Urothelium cell line (cell line): ENCODE data around the gene CCDC116.
"Not testable (repeated sequence)": the region's sequence is repeated elsewhere in the genome, so short reads cannot be mapped to it uniquely, and the experiment has no call there.

Experiments used
- DNase-seq: peaks from one replicate; pipeline ENCODE4 v3.0.0; 2011; ENCODE audit warnings: low spot score, mixed read lengths
- FAIRE-seq: peaks from 2 replicates; lab custom pipeline; 2011; peaks lifted over from hg19 to GRCh38; lab: Jason Lieb, UNC

CCDC116 gene

GRCh38 chr22:21632237-21632895 is at the start of gene CCDC116:
CCDC116 (plus strand) TSS chr22:21632760; CDS start chr22:21633182, 422 bp downstream.
- FAIRE-seq, result no peak
- no peak for DNase-seq

DNA sequence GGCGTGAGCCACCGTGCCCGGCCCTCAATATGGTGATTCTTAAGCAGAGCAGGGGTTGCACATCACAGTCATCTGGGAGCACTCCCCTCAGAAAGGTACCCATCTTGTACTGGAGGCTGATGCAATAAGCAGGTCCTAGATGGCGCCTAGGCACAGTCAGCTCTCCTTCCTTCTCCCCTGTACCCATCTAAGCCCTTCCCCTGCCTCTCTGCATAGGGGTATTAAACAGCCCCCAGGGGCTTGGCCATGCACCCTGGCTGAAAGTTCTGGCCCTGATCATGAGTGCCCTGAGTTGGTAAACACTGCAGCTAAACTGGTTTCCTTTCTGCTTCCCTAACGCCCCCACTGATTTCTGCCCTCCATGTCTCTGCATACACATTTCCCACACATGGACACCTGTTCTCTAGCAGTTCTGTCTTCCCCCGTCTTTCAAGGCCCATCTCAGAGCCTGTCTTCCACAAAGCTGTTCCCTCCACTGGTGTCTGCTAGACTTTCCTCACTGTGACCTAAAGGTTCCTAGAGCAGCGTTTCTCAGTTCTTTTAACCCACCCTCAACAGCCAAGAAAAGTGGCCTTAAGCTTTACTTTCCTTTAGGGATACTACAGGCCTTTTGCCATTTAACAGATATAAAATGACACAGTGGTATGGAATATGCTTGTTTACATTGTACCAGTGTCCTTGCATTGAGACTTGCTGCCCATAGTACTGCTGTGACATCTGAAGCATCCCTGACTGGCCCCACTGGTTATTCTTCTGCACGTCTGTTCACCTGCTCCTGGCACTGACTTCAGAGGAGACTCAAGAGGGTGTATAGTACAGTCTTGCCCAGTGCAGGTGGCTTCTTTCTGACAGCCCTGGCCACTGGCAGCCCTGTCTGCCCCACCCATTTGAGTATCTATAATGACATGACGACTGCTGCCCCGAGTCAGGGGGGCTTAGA is 49.5 kb upstream of the CCDC116 start:
- no peak for DNase-seq
- no peak for FAIRE-seq

- DNase-seq (no peak), FAIRE-seq (no peak)
These were observed 47.2 kb upstream of the CCDC116 start for GRCh38 chr22:21585389-21585788.

DNA sequence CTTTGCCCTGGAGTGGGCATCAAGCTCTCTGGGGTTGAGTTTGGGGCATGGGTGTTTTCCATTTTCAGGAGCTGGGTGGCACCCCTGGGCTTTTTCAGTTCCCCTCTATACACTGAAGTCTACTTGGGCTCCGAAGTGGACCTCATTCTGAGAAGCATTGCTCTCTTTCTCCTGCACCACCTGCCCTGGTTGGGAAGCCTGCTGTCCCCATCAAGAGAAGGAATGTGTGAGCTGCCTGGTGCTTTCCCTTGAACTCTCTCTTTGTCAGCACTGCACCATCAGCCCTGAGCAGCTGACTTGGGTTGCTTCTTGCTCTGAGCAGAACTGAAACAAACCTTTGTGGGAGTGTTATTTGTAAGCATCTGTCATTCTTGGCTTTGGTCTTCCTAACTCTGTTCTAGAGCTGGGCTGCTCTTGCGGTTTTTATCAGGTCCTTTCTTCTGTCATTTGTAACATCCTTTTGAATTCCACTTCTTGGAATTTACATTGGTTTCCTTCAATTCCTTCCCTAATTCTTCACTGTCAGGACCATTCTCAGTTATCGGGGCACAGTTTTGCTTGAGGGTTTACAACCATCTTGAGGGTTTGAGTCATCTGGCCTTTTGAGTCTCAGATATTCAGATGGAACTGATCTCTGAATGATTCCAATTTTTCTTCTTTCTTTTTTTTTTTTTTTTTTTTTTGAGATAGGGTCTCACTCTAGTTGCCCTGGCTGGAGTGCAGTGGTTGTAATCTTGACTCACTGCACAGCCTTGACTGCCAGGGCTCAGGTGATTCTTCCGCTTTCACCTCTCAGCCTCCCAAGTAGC is 44.6 kb upstream of the CCDC116 start:
- FAIRE-seq (no peak), DNase-seq (no peak)

GRCh38 chr22:21589396-21589795 is 43.2 kb upstream of the CCDC116 start:
- FAIRE-seq (no peak), DNase-seq (no peak)

DNA sequence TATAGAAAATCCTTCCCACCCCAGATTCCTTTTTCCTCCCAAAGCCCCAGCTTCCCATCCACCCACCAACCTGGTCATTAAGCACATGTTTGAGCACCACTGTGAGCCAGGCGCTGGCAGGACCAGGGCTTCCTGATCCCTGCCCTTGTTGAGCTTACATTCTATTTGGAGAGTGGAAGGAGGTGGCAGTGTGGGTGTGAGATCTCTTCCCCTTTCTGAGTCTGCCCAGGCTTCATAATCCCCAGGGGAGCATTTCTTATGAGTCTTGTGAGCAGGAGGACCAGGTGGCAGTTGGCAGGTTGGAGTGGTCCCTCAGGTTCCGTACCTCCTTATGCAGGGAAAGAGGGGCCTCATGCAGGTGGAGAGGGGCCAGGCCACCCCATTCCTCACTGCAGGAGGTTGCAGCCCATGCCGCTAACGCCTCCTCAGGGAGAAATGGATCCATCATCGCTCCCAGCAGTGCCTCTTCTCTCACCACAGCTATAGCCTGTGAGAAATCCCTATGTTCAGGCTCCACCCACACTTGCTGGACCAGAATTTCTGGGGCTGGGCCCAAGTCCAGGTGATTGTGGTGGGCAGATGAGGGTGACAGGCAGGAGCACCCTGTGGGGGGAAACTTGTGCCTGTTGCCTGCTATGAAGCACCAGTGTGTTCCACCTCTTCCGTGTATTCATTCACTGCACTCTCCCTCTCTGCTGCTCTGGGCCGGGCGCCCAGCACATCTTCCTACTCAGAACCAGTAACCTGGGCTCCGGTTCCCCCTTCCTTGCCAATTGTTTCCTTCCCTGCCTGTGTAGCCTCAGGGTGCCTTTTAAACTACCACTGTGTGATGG is 41.5 kb upstream of the CCDC116 start:
- no peak for DNase-seq
- no peak for FAIRE-seq

GRCh38 chr22:21591695-21592094 is 40.9 kb upstream of the CCDC116 start:
- DNase-seq, result no peak
- FAIRE-seq, result no peak

- FAIRE-seq, result no peak
These were observed 40.1 kb upstream of the CCDC116 start for GRCh38 chr22:21592422-21592821.

GRCh38 chr22:21593406-21594232 is 38.9 kb upstream of the CCDC116 start:
- DNase-seq (no peak), FAIRE-seq (no peak)

More at GRCh38 chr22:21592422-21592821, 40.1 kb upstream of the CCDC116 start:
- DNase-seq, result no peak

- no peak for FAIRE-seq
- no peak for DNase-seq
These were observed 37.6 kb upstream of the CCDC116 start for GRCh38 chr22:21594865-21595452.

DNA sequence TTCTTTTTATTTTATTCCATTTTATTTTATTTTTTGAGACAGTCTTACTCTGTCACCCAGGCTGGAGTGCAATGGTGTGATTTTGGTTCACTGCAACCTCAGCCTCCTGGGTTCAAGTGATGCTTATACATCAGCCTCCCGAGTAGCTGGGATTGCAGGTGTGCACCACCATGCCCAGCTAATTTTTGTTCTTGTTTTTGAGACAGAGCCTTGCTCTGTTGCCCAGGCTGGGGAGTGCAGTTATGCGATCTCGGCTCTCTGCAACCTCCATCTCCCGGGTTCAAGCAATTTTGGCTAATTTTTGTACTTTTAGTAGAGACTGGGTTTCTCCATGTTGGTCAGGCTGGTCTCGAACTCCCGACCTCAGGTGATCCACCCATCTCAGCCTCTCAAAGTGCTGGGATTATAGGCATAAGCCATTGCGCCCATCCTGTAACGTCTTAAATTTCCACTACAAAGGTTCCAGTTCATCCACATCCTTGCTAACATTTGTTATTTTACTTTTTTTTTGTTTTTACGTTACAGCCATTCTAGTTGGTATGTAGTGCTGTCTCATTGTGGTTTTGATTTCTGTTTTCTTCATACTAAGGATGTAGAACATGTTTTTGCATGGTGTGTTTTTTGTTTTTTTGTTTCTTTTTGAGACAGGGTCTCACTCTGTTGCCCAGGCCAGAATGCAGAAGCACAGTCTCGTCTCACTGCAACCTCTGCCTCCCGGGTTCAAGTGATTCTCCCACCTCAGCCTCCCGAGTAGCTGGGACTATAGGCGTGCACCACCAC is 36.0 kb upstream of the CCDC116 start:
- FAIRE-seq, DNase-seq: not testable (repeated sequence)

GRCh38 chr22:21598302-21598701 is 34.3 kb upstream of the CCDC116 start:
- no peak for FAIRE-seq
- no peak for DNase-seq

- DNase-seq (no peak), FAIRE-seq (no peak)
These were observed 33.3 kb upstream of the CCDC116 start for GRCh38 chr22:21599053-21599893.

DNA sequence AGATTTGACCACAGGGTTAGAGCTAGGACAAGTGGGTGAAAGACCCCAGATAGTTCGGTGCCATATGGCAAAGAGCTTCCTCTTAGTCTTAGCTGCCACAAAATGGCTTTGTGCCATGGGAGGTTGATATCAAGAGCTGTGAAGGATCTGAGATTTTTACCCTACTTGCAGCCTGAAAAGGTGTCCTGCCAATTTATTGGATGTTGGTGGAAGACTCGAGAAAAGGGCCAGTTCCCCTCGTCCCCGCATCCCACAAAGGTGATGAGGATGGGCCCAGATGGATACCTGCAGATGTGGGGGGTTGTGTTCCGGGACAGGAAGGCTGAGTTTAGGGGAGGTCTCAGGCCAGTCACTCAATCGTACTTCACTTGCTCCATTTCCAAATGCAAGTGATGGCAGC is 30.0 kb upstream of the CCDC116 start:
- no peak for DNase-seq
- no peak for FAIRE-seq

- DNase-seq (no peak), FAIRE-seq (no peak)
These were observed 28.6 kb upstream of the CCDC116 start for GRCh38 chr22:21603973-21604372.

DNA sequence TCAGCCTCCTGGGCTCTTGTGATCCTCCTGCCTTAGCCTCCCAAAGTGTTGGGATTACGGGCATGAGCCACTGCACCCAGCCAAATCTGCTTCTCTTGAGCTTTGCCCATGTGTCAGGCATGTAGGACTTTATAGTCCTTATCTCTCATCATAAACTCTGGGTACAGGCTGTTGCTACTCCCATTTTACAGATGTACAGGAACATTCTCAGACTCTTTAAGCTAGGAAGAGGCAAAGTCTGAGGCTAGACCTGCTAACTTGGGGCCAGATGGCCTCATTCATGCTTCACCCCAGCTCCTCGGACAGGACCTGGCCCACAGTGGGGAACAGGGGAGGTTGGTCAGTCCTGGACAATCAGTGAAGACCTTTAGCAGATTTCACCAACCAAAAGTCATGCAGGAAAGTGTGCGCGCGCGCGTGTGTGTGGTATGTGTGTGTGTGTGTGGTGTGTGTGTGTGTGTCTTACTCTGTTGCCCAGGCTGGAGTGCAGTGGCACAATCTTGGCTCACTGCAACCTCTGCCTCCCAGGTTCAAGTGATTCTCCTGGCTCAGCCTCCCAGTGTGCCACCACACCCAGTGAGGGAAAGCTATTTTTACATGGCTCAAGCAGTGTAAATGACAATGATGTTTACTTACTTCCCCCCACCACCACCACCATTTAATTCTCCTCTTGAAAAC is 26.5 kb upstream of the CCDC116 start:
- DNase-seq (no peak), FAIRE-seq (no peak)

DNA sequence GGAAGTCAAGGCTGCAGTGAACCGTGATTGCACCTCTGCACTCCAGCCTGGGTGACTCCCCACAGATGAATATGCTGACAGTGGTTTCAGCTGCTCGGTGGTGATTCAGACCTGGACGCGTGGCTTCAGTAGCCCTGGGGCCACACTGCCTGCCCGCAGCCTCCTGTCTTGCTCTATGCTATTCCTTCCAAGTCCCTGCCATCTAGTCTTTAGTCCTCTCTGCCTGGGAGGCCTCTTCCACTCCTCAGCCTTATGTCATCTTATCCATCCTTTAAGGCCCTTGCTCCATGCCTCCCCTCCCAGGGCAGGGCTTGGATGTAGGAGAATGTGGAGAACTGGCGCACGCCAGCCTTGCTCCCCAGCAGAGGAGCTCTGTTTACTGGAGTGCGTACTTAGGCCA is 25.8 kb upstream of the CCDC116 start:
- FAIRE-seq (no peak), DNase-seq (no peak)
